ENCODE measurements around the gene AUH.

AUH gene

DNA sequence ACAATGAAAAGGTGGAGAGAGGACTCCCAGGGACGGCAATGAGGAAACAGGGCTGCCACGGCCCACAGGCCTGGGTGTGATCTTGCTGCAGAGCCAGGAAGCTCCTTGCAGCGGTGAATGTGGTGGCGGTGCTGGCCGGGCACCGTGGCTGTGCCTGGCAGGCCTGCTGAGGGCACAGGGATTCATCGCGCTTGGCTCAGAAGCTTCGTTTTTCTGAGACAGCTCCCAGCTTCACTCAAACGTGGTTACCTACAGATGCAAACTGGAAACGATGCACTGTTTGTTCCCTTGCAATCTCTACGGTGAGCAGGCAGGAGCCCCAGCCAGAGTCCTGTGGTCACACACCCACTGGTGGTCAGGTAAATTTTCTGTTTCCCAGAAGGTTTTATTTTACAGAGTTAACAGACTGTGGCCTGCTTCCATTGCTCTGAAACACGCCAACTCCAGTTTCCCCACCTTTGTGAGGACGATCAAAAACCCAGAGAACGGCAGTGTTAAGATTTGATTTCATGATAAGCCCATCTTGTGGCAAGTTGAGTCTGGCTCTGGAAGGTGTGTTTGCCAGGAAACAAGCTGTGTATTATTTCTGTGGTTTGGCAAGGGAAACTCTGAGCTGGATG is 183.9 kb downstream of the AUH start:
- H3K4me3 ChIP-seq (ENCODE audit: low read depth, low read length), result no peak overlapping the region
- H3K9ac ChIP-seq (ENCODE audit: low read depth, low read length), result no peak overlapping the region
- H3K4me1 ChIP-seq (ENCODE audit: control insufficient read depth, insufficient read depth, low read length), result no peaks in the 10 kb centered on the region
- H3K9me3 ChIP-seq (ENCODE audit: control insufficient read depth, insufficient read depth, low read length), result no peaks in the 10 kb centered on the region
- H3K27ac ChIP-seq (ENCODE audit: low read depth, low read length), result no peak overlapping the region
- H3K27me3 ChIP-seq (ENCODE audit: control insufficient read depth, insufficient read depth, low read length), result no peaks in the 10 kb centered on the region
- H3K36me3 ChIP-seq (ENCODE audit: control insufficient read depth, insufficient read depth, low read length), result no peaks in the 10 kb centered on the region

DNA sequence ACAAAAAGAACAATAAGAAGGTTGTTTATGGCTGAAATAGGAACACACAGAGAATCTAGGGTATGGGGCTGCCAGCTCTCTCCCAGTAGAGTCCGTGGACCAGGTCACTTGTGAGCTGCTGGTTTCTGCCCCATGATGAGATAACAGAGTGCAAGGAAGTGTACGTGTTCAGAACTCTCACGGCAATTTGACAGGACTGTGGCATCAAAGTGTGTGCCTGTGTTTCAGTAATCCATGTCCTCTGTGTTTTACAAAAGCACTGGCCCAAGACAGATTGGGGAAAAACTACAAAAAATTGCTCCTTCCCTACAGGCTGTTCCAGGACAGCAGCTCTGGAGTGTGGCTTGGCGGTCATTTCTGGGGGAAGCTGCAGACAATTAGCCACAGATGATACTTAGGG is 184.6 kb downstream of the AUH start:
- Histone ChIP-seq H3K4me3 (ENCODE audit: low read depth, low read length) (no peak overlapping the region), H3K36me3 (ENCODE audit: control insufficient read depth, insufficient read depth, low read length) (no peaks in the 10 kb centered on the region), H3K4me1 (ENCODE audit: control insufficient read depth, insufficient read depth, low read length) (no peaks in the 10 kb centered on the region), H3K27ac (ENCODE audit: low read depth, low read length) (no peak overlapping the region), H3K27me3 (ENCODE audit: control insufficient read depth, insufficient read depth, low read length) (no peaks in the 10 kb centered on the region), H3K9ac (ENCODE audit: low read depth, low read length) (no peak overlapping the region), H3K9me3 (ENCODE audit: control insufficient read depth, insufficient read depth, low read length) (no peaks in the 10 kb centered on the region)

DNA sequence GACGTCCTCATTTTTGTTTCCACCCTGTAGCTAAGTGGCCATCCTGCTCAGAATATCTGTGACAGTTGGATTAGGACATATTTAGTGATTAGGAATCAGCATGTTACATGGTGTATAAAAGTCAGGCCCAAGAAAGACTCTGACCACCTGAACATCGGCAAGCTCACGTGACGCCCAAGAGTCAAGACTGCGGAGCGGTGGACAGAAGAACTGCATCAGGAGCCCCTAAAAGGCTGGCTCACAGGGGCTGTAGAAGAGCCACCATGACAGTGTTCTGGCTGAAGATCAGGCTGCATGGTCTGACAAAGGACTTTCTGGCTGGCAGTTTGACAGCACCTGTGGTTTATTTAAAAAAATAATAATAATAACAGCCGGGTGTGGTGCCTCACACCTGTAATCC is 185.3 kb downstream of the AUH start:
- H3K27me3 ChIP-seq (ENCODE audit: control insufficient read depth, insufficient read depth, low read length), result no peaks in the 10 kb centered on the region
- H3K4me3 ChIP-seq (ENCODE audit: low read depth, low read length), result no peak overlapping the region
- H3K9ac ChIP-seq (ENCODE audit: low read depth, low read length), result no peak overlapping the region
- no peaks in the 10 kb centered on the region for H3K4me1 ChIP-seq (ENCODE audit: control insufficient read depth, insufficient read depth, low read length)
- H3K9me3 ChIP-seq (ENCODE audit: control insufficient read depth, insufficient read depth, low read length), result 0 out of 2 replicates have a peak, but pooled peaks cover under 1% of the 10 kb centered on the region
- H3K27ac ChIP-seq (ENCODE audit: low read depth, low read length), result no peak overlapping the region
- H3K36me3 ChIP-seq (ENCODE audit: control insufficient read depth, insufficient read depth, low read length), result no peaks in the 10 kb centered on the region

DNA sequence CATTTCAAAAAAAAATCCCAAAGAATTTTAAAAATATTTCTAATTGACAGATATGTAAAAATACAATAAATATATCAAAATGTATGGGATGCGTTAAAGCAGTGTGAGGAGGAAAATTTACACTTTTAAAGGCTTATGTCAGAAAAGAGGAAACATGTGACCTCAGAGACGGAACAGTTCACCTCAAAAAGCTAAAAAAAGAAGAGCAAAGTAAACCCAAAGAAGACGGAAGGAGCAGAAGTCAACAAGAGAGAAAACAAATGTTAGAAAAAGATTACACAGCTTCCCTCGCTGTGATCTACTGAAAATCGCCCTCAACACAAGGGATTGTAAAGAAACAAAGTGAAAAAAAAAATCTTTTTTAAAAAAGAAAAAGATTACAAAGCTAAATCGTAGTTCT is 186.9 kb downstream of the AUH start:
- no peaks in the 10 kb centered on the region for H3K4me1 ChIP-seq (ENCODE audit: control insufficient read depth, insufficient read depth, low read length)
- H3K4me3 ChIP-seq (ENCODE audit: low read depth, low read length), result no peak overlapping the region
- no peak overlapping the region for H3K9ac ChIP-seq (ENCODE audit: low read depth, low read length)

DNA sequence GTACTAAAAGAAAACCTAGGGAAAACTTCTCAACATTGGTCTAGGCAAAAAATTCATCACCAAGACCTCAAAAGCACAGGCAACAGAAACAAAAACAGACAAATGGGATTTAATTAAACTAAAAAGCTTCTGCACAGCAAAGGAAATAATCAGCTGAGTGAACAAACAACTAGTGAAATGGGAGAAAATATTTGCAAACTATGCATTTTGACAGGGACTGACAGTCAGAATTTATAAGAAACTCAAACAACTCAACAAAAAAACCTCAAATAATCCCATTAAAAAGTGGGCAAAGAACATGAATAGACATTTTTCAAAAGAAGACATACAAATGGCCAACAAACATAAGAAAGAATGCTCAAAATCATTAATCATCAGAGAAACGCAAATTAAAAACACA is 189.4 kb downstream of the AUH start:
- no peak overlapping the region for H3K27ac ChIP-seq (ENCODE audit: low read depth, low read length)
- no peaks in the 10 kb centered on the region for H3K4me1 ChIP-seq (ENCODE audit: control insufficient read depth, insufficient read depth, low read length)
- H3K4me3 ChIP-seq (ENCODE audit: low read depth, low read length), result no peak overlapping the region
- peaks cover 6% of the 10 kb centered on the region; the same call in 1 of the 2 replicates for H3K9me3 ChIP-seq (ENCODE audit: control insufficient read depth, insufficient read depth, low read length)
- H3K9ac ChIP-seq (ENCODE audit: low read depth, low read length), result no peak overlapping the region
- H3K36me3 ChIP-seq (ENCODE audit: control insufficient read depth, insufficient read depth, low read length), result no peaks in the 10 kb centered on the region
- no peaks in the 10 kb centered on the region for H3K27me3 ChIP-seq (ENCODE audit: control insufficient read depth, insufficient read depth, low read length)

More for the DNA sequence above, 186.9 kb downstream of the AUH start:
- H3K9me3 ChIP-seq (ENCODE audit: control insufficient read depth, insufficient read depth, low read length), result peaks cover 6% of the 10 kb centered on the region; the same call in 1 of the 2 replicates
- H3K27me3 ChIP-seq (ENCODE audit: control insufficient read depth, insufficient read depth, low read length), result no peaks in the 10 kb centered on the region
- no peaks in the 10 kb centered on the region for H3K36me3 ChIP-seq (ENCODE audit: control insufficient read depth, insufficient read depth, low read length)
- H3K27ac ChIP-seq (ENCODE audit: low read depth, low read length), result no peak overlapping the region

DNA sequence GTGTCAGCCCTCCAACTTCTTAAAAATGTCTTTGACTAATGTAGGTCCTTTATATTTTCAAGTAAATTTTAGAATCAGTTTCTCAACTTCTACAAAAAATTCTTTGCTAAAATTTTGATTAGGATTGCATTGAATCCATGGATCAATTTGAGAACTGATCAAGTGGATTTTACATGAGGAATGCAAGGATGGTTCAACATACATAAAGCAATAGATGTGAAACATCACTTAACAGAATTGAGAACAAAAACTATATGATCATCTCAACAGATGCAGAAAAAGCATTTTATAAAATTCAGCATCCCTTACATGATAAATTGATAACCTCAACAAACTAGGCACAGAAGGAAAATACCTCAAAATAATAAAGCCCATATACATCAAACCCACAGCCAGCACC is 190.8 kb downstream of the AUH start:
- H3K36me3 ChIP-seq (ENCODE audit: control insufficient read depth, insufficient read depth, low read length), result no peaks in the 10 kb centered on the region
- 0 out of 2 replicates have a peak, but pooled peaks cover 3% of the 10 kb centered on the region for H3K4me1 ChIP-seq (ENCODE audit: control insufficient read depth, insufficient read depth, low read length)
- H3K4me3 ChIP-seq (ENCODE audit: low read depth, low read length), result no peak overlapping the region
- no peak overlapping the region for H3K27ac ChIP-seq (ENCODE audit: low read depth, low read length)
- H3K9ac ChIP-seq (ENCODE audit: low read depth, low read length), result no peak overlapping the region
- H3K9me3 ChIP-seq (ENCODE audit: control insufficient read depth, insufficient read depth, low read length), result peaks cover 6% of the 10 kb centered on the region; the same call in 1 of the 2 replicates
- H3K27me3 ChIP-seq (ENCODE audit: control insufficient read depth, insufficient read depth, low read length), result no peaks in the 10 kb centered on the region

DNA sequence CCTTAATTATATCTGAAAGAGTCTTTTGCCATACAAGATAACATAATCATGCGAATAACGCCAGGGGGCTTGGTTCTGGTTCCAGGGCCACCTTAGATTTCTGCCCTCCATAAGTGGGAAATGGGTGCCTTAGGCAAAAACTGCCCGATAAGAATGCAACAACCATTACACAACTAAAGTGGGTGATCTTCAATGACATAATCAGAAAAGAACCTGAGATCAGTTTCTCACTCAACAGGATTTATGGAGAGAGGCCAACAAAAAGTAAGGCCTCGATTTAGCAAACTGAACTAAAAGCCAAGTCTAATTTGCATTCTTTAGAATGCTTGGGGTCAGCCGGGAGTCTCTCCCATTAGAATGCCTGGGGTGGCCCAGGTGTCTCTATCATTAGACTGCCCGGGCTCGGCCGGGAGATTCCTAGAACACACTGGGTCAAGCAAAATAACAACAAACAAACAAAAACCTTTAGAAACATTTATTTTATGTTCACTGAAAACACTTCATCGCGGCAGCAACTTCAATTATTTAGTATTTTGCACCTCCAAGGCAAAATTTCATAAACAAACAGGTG is 194.8 kb downstream of the AUH start:
- no peak overlapping the region for H3K27ac ChIP-seq (ENCODE audit: low read depth, low read length)
- H3K27me3 ChIP-seq (ENCODE audit: control insufficient read depth, insufficient read depth, low read length), result no peaks in the 10 kb centered on the region
- H3K4me1 ChIP-seq (ENCODE audit: control insufficient read depth, insufficient read depth, low read length), result peaks cover 11% of the 10 kb centered on the region
- H3K4me3 ChIP-seq (ENCODE audit: low read depth, low read length), result no peak overlapping the region
- peaks cover 6% of the 10 kb centered on the region; the same call in 1 of the 2 replicates for H3K9me3 ChIP-seq (ENCODE audit: control insufficient read depth, insufficient read depth, low read length)
- H3K9ac ChIP-seq (ENCODE audit: low read depth, low read length), result no peak overlapping the region
- H3K36me3 ChIP-seq (ENCODE audit: control insufficient read depth, insufficient read depth, low read length), result no peaks in the 10 kb centered on the region

DNA sequence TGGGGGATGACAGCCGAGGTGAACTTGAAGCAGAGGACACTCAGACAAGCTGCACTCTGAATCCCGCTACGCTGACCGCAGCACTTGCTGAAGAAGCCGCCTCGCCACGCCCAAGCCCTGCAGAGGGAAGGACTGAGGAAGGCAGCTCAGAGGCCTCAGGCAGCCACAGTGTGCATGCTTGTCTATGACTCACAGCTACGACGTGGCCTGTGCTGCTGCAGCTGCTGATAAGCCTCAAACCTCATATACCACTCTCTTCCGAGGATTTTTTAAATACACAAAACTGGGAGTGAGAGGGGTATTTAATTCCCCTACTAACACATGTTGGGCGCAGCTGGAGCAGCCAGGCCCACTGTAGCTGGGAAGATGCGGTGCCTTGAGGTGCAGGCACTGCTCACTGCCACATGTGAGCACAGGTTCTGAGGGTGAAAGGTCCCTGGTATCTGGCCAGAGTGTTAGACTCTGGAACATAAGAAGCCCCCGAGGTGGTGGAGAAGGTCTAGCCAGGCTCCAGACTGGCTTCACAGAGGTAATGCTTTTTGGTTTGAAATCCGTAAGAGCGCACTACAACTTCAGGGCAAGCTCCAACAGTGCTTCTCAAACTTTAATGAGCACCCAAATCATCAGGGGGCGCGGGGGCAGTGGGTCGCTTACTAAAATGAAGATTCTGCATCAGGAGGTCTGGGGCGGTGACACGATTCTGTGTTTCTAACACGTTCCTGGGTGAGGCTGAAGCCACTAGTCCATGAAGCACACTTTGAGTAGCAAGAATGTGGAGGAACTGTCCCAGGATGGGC is 196.8 kb downstream of the AUH start:
- Histone ChIP-seq H3K9ac (ENCODE audit: low read depth, low read length) (no peak overlapping the region), H3K4me1 (ENCODE audit: control insufficient read depth, insufficient read depth, low read length) (peaks cover 11% of the 10 kb centered on the region), H3K27me3 (ENCODE audit: control insufficient read depth, insufficient read depth, low read length) (no peaks in the 10 kb centered on the region), H3K27ac (ENCODE audit: low read depth, low read length) (no peak overlapping the region), H3K36me3 (ENCODE audit: control insufficient read depth, insufficient read depth, low read length) (no peaks in the 10 kb centered on the region), H3K9me3 (ENCODE audit: control insufficient read depth, insufficient read depth, low read length) (no peaks in the 10 kb centered on the region), H3K4me3 (ENCODE audit: low read depth, low read length) (no peak overlapping the region)

All from HUES48 (cell line).